Inferior parietal cortex (tissue), 1 donor: ENCODE results near the gene FAHD1.

Experiments used
- DNase-seq: peaks from one replicate; pipeline ENCODE4 v3.0.0-alpha.2; 2016; ENCODE audit errors: extremely low spot score

The FAHD1 gene

GRCh38 chr16:1826691-1827573 lies at the start of gene FAHD1, which contains the start of gene HAGH:
Gene FAHD1, plus strand, starts transcription at chr16:1827206. Its CDS starts 33 bp downstream, at chr16:1827239.
Gene HAGH, minus strand, starts transcription at chr16:1826825. Its CDS starts 38 bp downstream, at chr16:1826787.
- DNase-seq: peak; percentile 97

- no peak for DNase-seq
These were observed 49.4 kb upstream of the FAHD1 start for GRCh38 chr16:1777375-1778199.

- no peak for DNase-seq
These were observed 48.5 kb upstream of the FAHD1 start for GRCh38 chr16:1778200-1779179.

GRCh38 chr16:1779234-1779701 lies 47.7 kb upstream of the FAHD1 start:
- no peak for DNase-seq

GRCh38 chr16:1779741-1780676 lies 47.0 kb upstream of the FAHD1 start:
- no peak for DNase-seq

GRCh38 chr16:1780677-1781072 lies 46.3 kb upstream of the FAHD1 start:
- no peak for DNase-seq

GRCh38 chr16:1781254-1781653 lies 45.8 kb upstream of the FAHD1 start:
- no peak for DNase-seq

GRCh38 chr16:1781758-1782407 lies 45.1 kb upstream of the FAHD1 start:
- no peak for DNase-seq

- DNase-seq: peak; percentile 100
These were observed 44.4 kb upstream of the FAHD1 start, which contains the start of the genes NUBP2 and SPSB3 for GRCh38 chr16:1782408-1783264. Gene NUBP2, plus strand, starts transcription at chr16:1782960. Its CDS starts 61 bp downstream, at chr16:1783021. Gene SPSB3, minus strand, starts transcription at chr16:1782571. Its CDS starts 1,088 bp downstream, at chr16:1781483.

- no peak for DNase-seq
These were observed 41.8 kb upstream of the FAHD1 start for GRCh38 chr16:1784977-1785845.

- no peak for DNase-seq
These were observed 41.2 kb upstream of the FAHD1 start for GRCh38 chr16:1785846-1786170.

GRCh38 chr16:1786242-1787055 lies 40.6 kb upstream of the FAHD1 start:
- DNase-seq: no peak

GRCh38 chr16:1787056-1787321 lies 40.0 kb upstream of the FAHD1 start:
- DNase-seq: no peak

GRCh38 chr16:1787322-1788094 lies 39.5 kb upstream of the FAHD1 start:
- DNase-seq: no peak

- DNase-seq: no peak
These were observed 38.8 kb upstream of the FAHD1 start for GRCh38 chr16:1788095-1788707.

- DNase-seq: no peak
These were observed 38.3 kb upstream of the FAHD1 start for GRCh38 chr16:1788708-1789100.
